Measurements from ENCODE around the gene FAM200B. TPM values are rescaled to one million over a fixed set of nuclear protein-coding genes. Genes with fewer than 3 reads are reported as not detected.
A peak's percentile ranks its signal among the peaks of the same experiment; 100 is the strongest.

Gene FAM200B
- total RNA-seq (2014; rRNA removed; shearing (Covaris generic)) (34.4 and 47.7 TPM in 2 replicates), polyA plus RNA-seq (2016; fragmentation: Nextera tagmentation; extraction: Ambion mirVana) (77.4 and 88.0 TPM in 2 replicates)
- long read RNA-seq, partial matches to known transcripts: 0 of 6 reads
- long read RNA-seq, other reads (novel, unspliced or antisense): 3 of 6 reads

DNA sequence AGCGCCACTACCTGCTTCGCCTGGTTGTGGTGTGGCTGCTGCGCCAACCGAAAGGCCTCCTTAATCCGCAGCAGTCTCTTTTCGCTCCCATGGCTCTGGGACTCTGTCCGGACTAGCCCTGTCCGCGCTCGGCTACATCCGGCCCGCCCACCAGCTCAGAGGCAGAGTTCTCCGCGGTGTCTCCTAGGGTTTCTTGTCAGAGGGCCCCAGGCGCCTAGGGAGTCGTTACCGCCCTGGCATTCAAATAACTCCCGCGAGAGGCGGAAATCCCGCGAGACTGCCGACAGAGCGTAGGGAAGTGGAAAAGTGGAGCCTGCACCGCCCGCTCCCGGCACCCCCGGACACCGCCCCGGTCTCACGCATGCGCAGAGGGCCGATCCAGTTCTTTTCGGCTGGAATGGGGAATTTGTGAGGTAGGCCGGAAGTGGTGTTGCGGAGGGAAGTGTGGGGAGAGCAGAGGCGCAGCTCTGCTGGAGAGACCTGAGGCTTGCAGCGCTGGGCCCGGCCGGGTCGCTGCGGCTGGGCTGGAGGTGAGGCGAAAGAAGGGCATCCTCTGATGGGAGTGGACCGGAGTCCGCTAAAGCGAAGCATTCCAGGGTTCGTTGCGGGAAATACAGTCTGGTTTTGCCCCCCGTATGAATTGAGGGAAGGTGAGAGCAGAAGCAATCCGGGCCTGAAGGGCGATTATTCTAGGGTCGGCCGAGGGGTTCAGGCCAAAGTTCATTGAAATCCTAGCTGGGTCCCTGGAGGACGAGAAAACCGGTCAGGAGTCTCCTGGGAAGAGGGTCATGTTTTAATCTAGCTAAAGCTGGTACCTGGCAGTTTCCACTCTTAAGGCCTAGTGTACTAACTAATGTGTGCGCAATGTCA, at the start of gene FAM200B:
TSS of gene FAM200B (plus strand) at position 456 of the 870 bp plus-strand sequence. CDS start 5,151 bp downstream, outside the sequence.
- H3K79me2 ChIP-seq (replicated peaks; ENCODE audit: insufficient read depth): peaks cover 64% of the 10 kb centered on the region
- H3K27me3 ChIP-seq (ENCODE audit: insufficient read depth): no peaks in the 10 kb centered on the region
- H3K36me3 ChIP-seq (ENCODE audit: insufficient read depth): no peaks in the 10 kb centered on the region; the same call in 1 of the 2 replicates
- ATAC-seq (peak; percentile 91), DNase-seq (ENCODE audit: low spot score) (peak; percentile 100)
- Mint-ChIP-seq H3K36me3 (ENCODE audit: low read depth) (peaks cover 25% of the 10 kb centered on the region), H3K27me3 (ENCODE audit: insufficient read depth, low read depth, poor library complexity) (peaks cover 11% of the 10 kb centered on the region), H3K4me3 (peak within 1 kb of the TSS; percentile 100), H3K4me1 (peaks cover 49% of the 10 kb centered on the region), H3K9me3 (no peaks in the 10 kb centered on the region; the same call in 2 of the 3 replicates), H3K27ac (peak within 1 kb of the TSS; percentile 99)
- H3K27ac ChIP-seq (ENCODE audit: low read depth): peak within 1 kb of the TSS; percentile 98
- no peaks in the 10 kb centered on the region for H3F3A ChIP-seq (replicated peaks; ENCODE audit: low read depth)
- peak; percentile 87 for TF ChIP-seq POLR2AphosphoS5 (IDR thresholded peaks at IDR 0.05; ENCODE audit: low read depth)
- TF ChIP-seq, protein P1, sequence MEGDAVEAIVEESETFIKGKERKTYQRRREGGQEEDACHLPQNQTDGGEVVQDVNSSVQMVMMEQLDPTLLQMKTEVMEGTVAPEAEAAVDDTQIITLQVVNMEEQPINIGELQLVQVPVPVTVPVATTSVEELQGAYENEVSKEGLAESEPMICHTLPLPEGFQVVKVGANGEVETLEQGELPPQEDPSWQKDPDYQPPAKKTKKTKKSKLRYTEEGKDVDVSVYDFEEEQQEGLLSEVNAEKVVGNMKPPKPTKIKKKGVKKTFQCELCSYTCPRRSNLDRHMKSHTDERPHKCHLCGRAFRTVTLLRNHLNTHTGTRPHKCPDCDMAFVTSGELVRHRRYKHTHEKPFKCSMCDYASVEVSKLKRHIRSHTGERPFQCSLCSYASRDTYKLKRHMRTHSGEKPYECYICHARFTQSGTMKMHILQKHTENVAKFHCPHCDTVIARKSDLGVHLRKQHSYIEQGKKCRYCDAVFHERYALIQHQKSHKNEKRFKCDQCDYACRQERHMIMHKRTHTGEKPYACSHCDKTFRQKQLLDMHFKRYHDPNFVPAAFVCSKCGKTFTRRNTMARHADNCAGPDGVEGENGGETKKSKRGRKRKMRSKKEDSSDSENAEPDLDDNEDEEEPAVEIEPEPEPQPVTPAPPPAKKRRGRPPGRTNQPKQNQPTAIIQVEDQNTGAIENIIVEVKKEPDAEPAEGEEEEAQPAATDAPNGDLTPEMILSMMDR (conservative IDR thresholded peaks at IDR 0.05; ENCODE audit: low read depth in 2 of 2): 0 out of 4 replicates have a peak, but pooled peaks of 1 of the 2 experiments have one; percentile 3
- TF ChIP-seq NANOG (IDR thresholded peaks at IDR 0.05; ENCODE audit: borderline replicate concordance): no peak
- TF ChIP-seq, protein P2, sequence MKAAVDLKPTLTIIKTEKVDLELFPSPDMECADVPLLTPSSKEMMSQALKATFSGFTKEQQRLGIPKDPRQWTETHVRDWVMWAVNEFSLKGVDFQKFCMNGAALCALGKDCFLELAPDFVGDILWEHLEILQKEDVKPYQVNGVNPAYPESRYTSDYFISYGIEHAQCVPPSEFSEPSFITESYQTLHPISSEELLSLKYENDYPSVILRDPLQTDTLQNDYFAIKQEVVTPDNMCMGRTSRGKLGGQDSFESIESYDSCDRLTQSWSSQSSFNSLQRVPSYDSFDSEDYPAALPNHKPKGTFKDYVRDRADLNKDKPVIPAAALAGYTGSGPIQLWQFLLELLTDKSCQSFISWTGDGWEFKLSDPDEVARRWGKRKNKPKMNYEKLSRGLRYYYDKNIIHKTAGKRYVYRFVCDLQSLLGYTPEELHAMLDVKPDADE (IDR thresholded peaks at IDR 0.05): peak; percentile 15; the same call in 1 of the 2 replicates
- TF ChIP-seq CREB1 (CRISPR knock-in tag; IDR thresholded peaks at IDR 0.05; ENCODE audit: low read depth): peak; percentile 64; the same call in 1 of the 2 replicates
- H3K4me1 ChIP-seq (ENCODE audit: insufficient read depth): peaks cover 54% of the 10 kb centered on the region
- H3K9me2 ChIP-seq (ENCODE audit: insufficient read depth): no peaks in the 10 kb centered on the region
- peak within 1 kb of the TSS; percentile 76 for H3K4me3 ChIP-seq
- H2AFZ ChIP-seq: no peak within 1 kb of the TSS
- peak within 1 kb of the TSS; percentile 79 for H3K4me2 ChIP-seq
- no peaks in the 10 kb centered on the region for H4K20me1 ChIP-seq (replicated peaks; ENCODE audit: insufficient read depth)

DNA sequence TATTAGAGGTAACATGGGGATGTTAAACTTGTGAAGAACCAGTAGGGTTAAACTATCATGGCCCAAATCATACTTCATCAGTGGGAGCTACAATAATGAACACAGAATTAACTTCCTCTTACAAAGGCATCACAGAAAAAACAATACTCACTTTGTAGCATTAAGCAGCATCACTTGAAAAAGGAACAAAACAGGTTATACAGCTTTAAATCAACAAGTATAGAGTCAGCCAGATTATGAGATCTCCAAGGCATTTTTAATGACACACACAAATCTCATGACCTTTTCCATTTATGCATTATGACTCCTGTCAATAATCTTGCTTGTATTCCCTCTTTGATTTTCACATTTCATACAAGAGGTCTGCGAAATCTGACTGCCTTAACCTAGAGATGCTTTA, 44.8 kb upstream of the FAM200B start:
- Mint-ChIP-seq H3K4me1 (no peaks in the 10 kb centered on the region), H3K4me3 (no peak overlapping the region), H3K27me3 (ENCODE audit: insufficient read depth, low read depth, poor library complexity) (no peaks in the 10 kb centered on the region), H3K9me3 (no peaks in the 10 kb centered on the region), H3K27ac (no peak overlapping the region), H3K36me3 (ENCODE audit: low read depth) (peaks cover 49% of the 10 kb centered on the region)
- Histone ChIP-seq H3K9me2 (ENCODE audit: insufficient read depth) (no peaks in the 10 kb centered on the region), H3F3A (replicated peaks; ENCODE audit: low read depth) (no peaks in the 10 kb centered on the region), H3K79me2 (replicated peaks; ENCODE audit: insufficient read depth) (no peaks in the 10 kb centered on the region; the same call in 1 of the 2 replicates), H3K27ac (ENCODE audit: low read depth) (no peak overlapping the region), H4K20me1 (replicated peaks; ENCODE audit: insufficient read depth) (no peaks in the 10 kb centered on the region; the same call in none of the 2 replicates), H3K27me3 (ENCODE audit: insufficient read depth) (no peaks in the 10 kb centered on the region), H3K4me1 (ENCODE audit: insufficient read depth) (no peaks in the 10 kb centered on the region), H3K4me2 (no peak overlapping the region), H2AFZ (no peak overlapping the region), H3K36me3 (ENCODE audit: insufficient read depth) (peaks cover 44% of the 10 kb centered on the region), H3K4me3 (no peak overlapping the region)
- DNase-seq (ENCODE audit: low spot score): no peak
- no peak for ATAC-seq
- TF ChIP-seq JUNB (IDR thresholded peaks at IDR 0.05; ENCODE audit: unreplicated experiment) (no peak), NANOG (IDR thresholded peaks at IDR 0.05; ENCODE audit: borderline replicate concordance) (no peak), EZH2 (IDR thresholded peaks at IDR 0.05; ENCODE audit: low read depth, unreplicated experiment) (no peak), ZNF331 (CRISPR knock-in tag; IDR thresholded peaks at IDR 0.05; ENCODE audit: low read depth) (no peak), POLR2AphosphoS5 (IDR thresholded peaks at IDR 0.05; ENCODE audit: low read depth) (no peak), STAT1 (IDR thresholded peaks at IDR 0.05; ENCODE audit: unreplicated experiment) (no peak), CREB1 (CRISPR knock-in tag; IDR thresholded peaks at IDR 0.05; ENCODE audit: low read depth) (no peak)
- TF ChIP-seq, protein P2 (IDR thresholded peaks at IDR 0.05): no peak
- TF ChIP-seq, protein P1 (conservative IDR thresholded peaks at IDR 0.05; ENCODE audit: low read depth in 2 of 2): no peak
- TF ChIP-seq, protein P3, sequence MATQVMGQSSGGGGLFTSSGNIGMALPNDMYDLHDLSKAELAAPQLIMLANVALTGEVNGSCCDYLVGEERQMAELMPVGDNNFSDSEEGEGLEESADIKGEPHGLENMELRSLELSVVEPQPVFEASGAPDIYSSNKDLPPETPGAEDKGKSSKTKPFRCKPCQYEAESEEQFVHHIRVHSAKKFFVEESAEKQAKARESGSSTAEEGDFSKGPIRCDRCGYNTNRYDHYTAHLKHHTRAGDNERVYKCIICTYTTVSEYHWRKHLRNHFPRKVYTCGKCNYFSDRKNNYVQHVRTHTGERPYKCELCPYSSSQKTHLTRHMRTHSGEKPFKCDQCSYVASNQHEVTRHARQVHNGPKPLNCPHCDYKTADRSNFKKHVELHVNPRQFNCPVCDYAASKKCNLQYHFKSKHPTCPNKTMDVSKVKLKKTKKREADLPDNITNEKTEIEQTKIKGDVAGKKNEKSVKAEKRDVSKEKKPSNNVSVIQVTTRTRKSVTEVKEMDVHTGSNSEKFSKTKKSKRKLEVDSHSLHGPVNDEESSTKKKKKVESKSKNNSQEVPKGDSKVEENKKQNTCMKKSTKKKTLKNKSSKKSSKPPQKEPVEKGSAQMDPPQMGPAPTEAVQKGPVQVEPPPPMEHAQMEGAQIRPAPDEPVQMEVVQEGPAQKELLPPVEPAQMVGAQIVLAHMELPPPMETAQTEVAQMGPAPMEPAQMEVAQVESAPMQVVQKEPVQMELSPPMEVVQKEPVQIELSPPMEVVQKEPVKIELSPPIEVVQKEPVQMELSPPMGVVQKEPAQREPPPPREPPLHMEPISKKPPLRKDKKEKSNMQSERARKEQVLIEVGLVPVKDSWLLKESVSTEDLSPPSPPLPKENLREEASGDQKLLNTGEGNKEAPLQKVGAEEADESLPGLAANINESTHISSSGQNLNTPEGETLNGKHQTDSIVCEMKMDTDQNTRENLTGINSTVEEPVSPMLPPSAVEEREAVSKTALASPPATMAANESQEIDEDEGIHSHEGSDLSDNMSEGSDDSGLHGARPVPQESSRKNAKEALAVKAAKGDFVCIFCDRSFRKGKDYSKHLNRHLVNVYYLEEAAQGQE (IDR thresholded peaks at IDR 0.05; ENCODE audit: unreplicated experiment): no peak

Data from GM23338 (cell line).